ENCODE results near the gene TMEM239. TPM values are rescaled to one million over a fixed set of nuclear protein-coding genes. Genes with fewer than 3 reads are reported as not detected.

The TMEM239 gene
- total and polyA plus RNA-seq, 8 donors: not detected

GRCh38 chr20:2847802-2848201 lies 31.6 kb downstream of the TMEM239 start:
- peaks cover 0 to 2% (median 0%) of the 10 kb centered on the region in 3 donors for H3K4me1 ChIP-seq
- intact Hi-C loops (cut with DNase I): no loop called here
- H3K9me3 ChIP-seq: no peaks in the 10 kb centered on the region
- H3K36me3 ChIP-seq: no peaks in the 10 kb centered on the region
- no peaks in the 10 kb centered on the region for H3K27me3 ChIP-seq
- WGBS, 2 donors: 87 to 94% methylated on average over 4 of the region's 4 CpGs
- no peak overlapping the region for H3K4me3 ChIP-seq
- TF ChIP-seq, protein P1, sequence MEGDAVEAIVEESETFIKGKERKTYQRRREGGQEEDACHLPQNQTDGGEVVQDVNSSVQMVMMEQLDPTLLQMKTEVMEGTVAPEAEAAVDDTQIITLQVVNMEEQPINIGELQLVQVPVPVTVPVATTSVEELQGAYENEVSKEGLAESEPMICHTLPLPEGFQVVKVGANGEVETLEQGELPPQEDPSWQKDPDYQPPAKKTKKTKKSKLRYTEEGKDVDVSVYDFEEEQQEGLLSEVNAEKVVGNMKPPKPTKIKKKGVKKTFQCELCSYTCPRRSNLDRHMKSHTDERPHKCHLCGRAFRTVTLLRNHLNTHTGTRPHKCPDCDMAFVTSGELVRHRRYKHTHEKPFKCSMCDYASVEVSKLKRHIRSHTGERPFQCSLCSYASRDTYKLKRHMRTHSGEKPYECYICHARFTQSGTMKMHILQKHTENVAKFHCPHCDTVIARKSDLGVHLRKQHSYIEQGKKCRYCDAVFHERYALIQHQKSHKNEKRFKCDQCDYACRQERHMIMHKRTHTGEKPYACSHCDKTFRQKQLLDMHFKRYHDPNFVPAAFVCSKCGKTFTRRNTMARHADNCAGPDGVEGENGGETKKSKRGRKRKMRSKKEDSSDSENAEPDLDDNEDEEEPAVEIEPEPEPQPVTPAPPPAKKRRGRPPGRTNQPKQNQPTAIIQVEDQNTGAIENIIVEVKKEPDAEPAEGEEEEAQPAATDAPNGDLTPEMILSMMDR (IDR thresholded peaks at IDR 0.05): no peak
- FAIRE-seq: no peak
- ATAC-seq: no peak
- no peak overlapping the region for H3K27ac ChIP-seq
- no peak for DNase-seq

DNA sequence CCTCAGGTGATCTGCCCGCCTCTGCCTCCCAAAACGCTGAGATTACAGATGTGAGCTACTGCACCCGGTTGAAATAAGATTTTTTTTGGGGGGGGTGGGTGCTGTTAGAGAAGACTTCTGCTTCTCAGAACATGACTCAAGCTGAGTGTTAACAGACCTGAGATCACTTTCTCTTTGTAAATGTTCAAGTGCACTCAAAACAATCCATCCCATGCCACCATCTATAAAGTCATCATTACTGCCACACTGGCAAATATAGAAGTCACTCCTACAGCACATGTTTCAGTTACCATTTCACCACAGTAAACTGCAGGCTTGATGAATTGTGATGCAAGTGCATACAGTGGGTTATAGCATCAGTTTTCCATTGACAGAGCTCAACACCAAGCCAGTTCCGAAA lies 33.4 kb downstream of the TMEM239 start:
- Histone ChIP-seq H3K36me3 (no peaks in the 10 kb centered on the region), H3K9me3 (no peaks in the 10 kb centered on the region), H3K4me1 (no peaks in the 10 kb centered on the region), H3K27ac (no peak overlapping the region), H3K27me3 (no peaks in the 10 kb centered on the region), H3K4me3 (no peak overlapping the region)
- 89 to 90% methylated on average over 4 of the region's 4 CpGs for WGBS, 2 donors
- no peak for FAIRE-seq
- DNase-seq: no peak
- ATAC-seq: no peak
- intact Hi-C loops (cut with DNase I): no loop called here
- TF ChIP-seq, protein P1 (IDR thresholded peaks at IDR 0.05): no peak

DNA sequence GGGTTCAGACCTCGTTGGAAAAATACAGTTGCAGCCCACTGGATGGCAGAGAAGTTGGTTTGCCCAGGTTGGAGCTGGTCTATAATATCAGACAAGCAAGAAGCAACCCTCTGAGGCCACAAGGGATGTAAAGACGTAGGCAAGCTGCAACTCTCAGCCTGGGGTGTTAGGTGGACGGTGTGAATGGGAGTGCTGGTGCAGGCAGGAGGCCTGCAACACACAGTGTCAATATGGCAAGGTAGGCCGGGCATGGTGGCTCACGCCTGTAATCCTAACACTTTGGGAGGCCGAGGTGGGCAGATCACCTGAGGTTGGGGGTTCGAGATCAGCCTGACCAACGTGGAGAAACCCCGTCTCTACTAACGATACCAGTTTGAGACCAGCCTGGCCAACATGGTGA lies 34.9 kb downstream of the TMEM239 start:
- Histone ChIP-seq H3K4me3 (no peak overlapping the region), H3K27ac (no peak overlapping the region), H3K9me3 (no peaks in the 10 kb centered on the region), H3K36me3 (no peaks in the 10 kb centered on the region), H3K4me1 (no peaks in the 10 kb centered on the region), H3K27me3 (no peaks in the 10 kb centered on the region)
- intact Hi-C loops (cut with DNase I): loop anchor here in 1 of 3 donors (5.0 kb wide), 1 partner anchor 94 kb away; no protein-coding TSS in a partner anchor
- TF ChIP-seq, protein P1 (IDR thresholded peaks at IDR 0.05): no peak
- FAIRE-seq: no peak
- no peak for ATAC-seq
- no peak for DNase-seq
- 90 to 92% methylated on average over 10 of the region's 10 CpGs for WGBS, 2 donors

- ATAC-seq: no peak
Observed at GRCh38 chr20:2858591-2858990, 42.4 kb downstream of the TMEM239 start.

More at GRCh38 chr20:2858591-2858990, 42.4 kb downstream of the TMEM239 start:
- FAIRE-seq: no peak
- Histone ChIP-seq H3K4me3 (no peak overlapping the region), H3K27me3 (no peaks in the 10 kb centered on the region), H3K36me3 (peaks cover 0 to 7% (median 0%) of the 10 kb centered on the region in 3 donors), H3K4me1 (no peaks in the 10 kb centered on the region), H3K9me3 (no peaks in the 10 kb centered on the region), H3K27ac (no peak overlapping the region)
- TF ChIP-seq, protein P1 (IDR thresholded peaks at IDR 0.05): no peak
- 84 to 91% methylated on average over 2 of the region's 2 CpGs for WGBS, 2 donors
- intact Hi-C loops (cut with DNase I): no loop called here
- no peak for DNase-seq

All from pancreas (tissue), 10 donors.